K562 (cell line): Measurements from ENCODE around the gene THAP5. TPM values are rescaled to one million over a fixed set of nuclear protein-coding genes. Genes with fewer than 3 reads are reported as not detected.

Experiments
- AFF4 ChIP-seq: sonication (generic); formaldehyde crosslinking; IDR thresholded peaks from 2 replicates; pipeline ENCODE4 v1.8.0; 2023; ENCODE audit warnings: mild to moderate bottlenecking, missing genetic modification reagents
- CAMTA2 ChIP-seq: fragments of 250-450 bp; sonication (Bioruptor Pico); conservative IDR thresholded peaks from 2 replicates; pipeline ENCODE4 v1.5.1; 2022
- CBX1 ChIP-seq: sonication (generic); IDR thresholded peaks from 2 replicates; pipeline ENCODE4 v1.6.1; 2016; ENCODE audit warnings: antibody characterized with exemption, low read depth, mild to moderate bottlenecking
- CBX3 ChIP-seq, 2 experiments: IDR thresholded peaks; 1 replicate in 1 of 2; 2 replicates in 1 of 2; pipeline ENCODE4 v1.6.1; 2012; ENCODE audit warnings: inconsistent platforms in 2 of 2, low read length in 2 of 2, borderline replicate concordance in 1 of 2, control low read depth in 1 of 2
- ELK1 ChIP-seq: sonication (generic); formaldehyde crosslinking; IDR thresholded peaks from 2 replicates; pipeline ENCODE4 v1.8.1; 2022; ENCODE audit warnings: missing genetic modification reagents
- ETV1 ChIP-seq: fragments of 450-650 bp; conservative IDR thresholded peaks from 2 replicates; pipeline ENCODE4 v1.6.1; 2016; ENCODE audit warnings: missing genetic modification characterization, control low read depth, low read depth, missing compliant biosample characterization
- ETV6 ChIP-seq, 3 experiments: fragments of 150-350 bp in 1 of 3; sonication (generic) in 1 of 3; formaldehyde crosslinking in 1 of 3; IDR thresholded peaks; 2 replicates each; pipeline versions ENCODE4 v1.6.1 to v1.8.0; 2014 to 2022; ENCODE audit warnings: borderline replicate concordance in 2 of 3, low read depth in 2 of 3, antibody characterized with exemption in 1 of 3, low read length in 1 of 3, mild to moderate bottlenecking in 1 of 3, missing genetic modification reagents in 1 of 3
- HMG20A ChIP-seq: fragments of 450-650 bp; formaldehyde crosslinking; conservative IDR thresholded peaks from 2 replicates; pipeline ENCODE4 v1.4.0; 2020; ENCODE audit warnings: mild to moderate bottlenecking, mixed read lengths
- KDM5B ChIP-seq: fragments of 200-600 bp; sonication (generic); IDR thresholded peaks from 2 replicates; pipeline ENCODE4 v1.6.1; 2012; ENCODE audit warnings: low read depth, mild to moderate bottlenecking, moderate library complexity, low read length, control low read depth, inconsistent platforms; ENCODE audit not compliant: insufficient replicate concordance
- MCM5 ChIP-seq: fragments of 450-650 bp; IDR thresholded peaks from 2 replicates; pipeline ENCODE4 v1.6.1; 2016; ENCODE audit warnings: low read depth
- SUPT5H ChIP-seq: fragments of 450-650 bp; IDR thresholded peaks from 2 replicates; pipeline ENCODE4 v1.6.1; 2016
- TFAP4 ChIP-seq: sonication (generic); formaldehyde crosslinking; IDR thresholded peaks from 2 replicates; pipeline ENCODE4 v1.8.0; 2022; ENCODE audit warnings: missing genetic modification reagents, mild to moderate bottlenecking, moderate library complexity, borderline replicate concordance
- XRCC4 ChIP-seq: IDR thresholded peaks from one replicate; pipeline ENCODE4 v1.6.1; 2011; ENCODE audit not compliant: insufficient read depth, insufficient read length; ENCODE audit errors: extremely low read depth
- ZBTB9 ChIP-seq: fragments of 450-650 bp; formaldehyde crosslinking; IDR thresholded peaks from 2 replicates; pipeline ENCODE4 v1.4.0; 2020; ENCODE audit warnings: mild to moderate bottlenecking, moderate library complexity
- ZFP91 ChIP-seq: sonication (generic); formaldehyde crosslinking; IDR thresholded peaks from 2 replicates; pipeline ENCODE4 v1.8.0; 2022; ENCODE audit warnings: mild to moderate bottlenecking, missing genetic modification reagents
- ZNF431 ChIP-seq: sonication (generic); formaldehyde crosslinking; IDR thresholded peaks from 2 replicates; pipeline ENCODE4 v1.8.0; 2022; ENCODE audit warnings: mild to moderate bottlenecking, missing genetic modification reagents
- polyA plus RNA-seq, 8 experiments: library from polyadenylated mRNA; depleted of rRNA in 4 of 8; stranded (reverse) in 5 of 8; unstranded in 3 of 8; fragments of >200 nt; fragmentation: Nextera tagmentation in 2 of 8; fragmentation: Illumina TruSeq in 1 of 8; extraction: Ambion mirVana in 2 of 8; extraction: Trizol in 1 of 8; gene quantifications; 2 replicates each; pipeline versions ENCODE4 v1.2.1 to v1.2.3, GENCODE V29; 2011 to 2014; ENCODE audit warnings: inconsistent platforms in 1 of 8, missing spikeins in 1 of 8
- total RNA-seq, 7 experiments: library from RNA; depleted of rRNA in 6 of 7; stranded (reverse); fragments of >200 nt in 6 of 7; fragmentation: Illumina TruSeq in 2 of 7; extraction: Trizol in 2 of 7; gene quantifications; 2 replicates each; pipeline versions ENCODE4 v1.2.1 to v1.2.3, GENCODE V29; 2011 to 2021; ENCODE audit warnings: low replicate concordance in 1 of 7

Gene THAP5
- total and polyA plus RNA-seq, 9 of the 15 experiments (the other 6 are each of a cell fraction or from before 2014, with no cell fraction given): 16.5 to 58.1 (median 28.2) TPM

- TF ChIP-seq ELK1: no peak
- TF ChIP-seq CBX1: peak; percentile 89
- TF ChIP-seq ZNF431 (CRISPR knock-in tag): 0 out of 2 replicates have a peak, but pooled peaks have one; percentile 45
- peak; percentile 93 for TF ChIP-seq TFAP4 (CRISPR knock-in tag)
- no peak for TF ChIP-seq XRCC4
- peak; percentile 60; the same call in 1 of the 2 replicates for TF ChIP-seq CAMTA2 (CRISPR knock-in tag)
- peak; percentile 41; the same call in 1 of the 2 replicates for TF ChIP-seq ZBTB9 (CRISPR knock-in tag)
- TF ChIP-seq ETV1 (tag): peak; percentile 84
- peak; percentile 93 for TF ChIP-seq AFF4 (CRISPR knock-in tag)
- TF ChIP-seq KDM5B: peak; percentile 87
- peak; percentile 99 for TF ChIP-seq SUPT5H
- peak; percentile 73; the same call in 1 of the 2 replicates for TF ChIP-seq ZFP91 (CRISPR knock-in tag)
- TF ChIP-seq CBX3 (IDR thresholded peaks at IDR 0.05; ENCODE audit: borderline replicate concordance in 1 of 2, low read length in 2 of 2): peak in 1 of 2 experiments; percentile 91; a peak in 2 of 3 replicates
- no peak for TF ChIP-seq HMG20A (CRISPR knock-in tag)
- TF ChIP-seq ETV6 (IDR thresholded peaks at IDR 0.05; ENCODE audit: borderline replicate concordance in 1 of 2, low read depth in 2 of 2, low read length in 1 of 2): peak; percentile 87 to 93; a peak in 3 of 4 replicates
- TF ChIP-seq ETV6 (CRISPR knock-in tag; IDR thresholded peaks at IDR 0.05; ENCODE audit: borderline replicate concordance): no peak
- no peak for TF ChIP-seq MCM5
Observed at GRCh38 chr7:108569381-108570145, at the start of gene THAP5, which contains the start of gene DNAJB9 (continued).
